ENCODE results near the gene IGFBP4. TPM values are rescaled to one million over a fixed set of nuclear protein-coding genes. Genes with fewer than 3 reads are reported as not detected.

The IGFBP4 gene
- total RNA-seq, 1 donor from 2014 or later = 56.7 TPM

DNA sequence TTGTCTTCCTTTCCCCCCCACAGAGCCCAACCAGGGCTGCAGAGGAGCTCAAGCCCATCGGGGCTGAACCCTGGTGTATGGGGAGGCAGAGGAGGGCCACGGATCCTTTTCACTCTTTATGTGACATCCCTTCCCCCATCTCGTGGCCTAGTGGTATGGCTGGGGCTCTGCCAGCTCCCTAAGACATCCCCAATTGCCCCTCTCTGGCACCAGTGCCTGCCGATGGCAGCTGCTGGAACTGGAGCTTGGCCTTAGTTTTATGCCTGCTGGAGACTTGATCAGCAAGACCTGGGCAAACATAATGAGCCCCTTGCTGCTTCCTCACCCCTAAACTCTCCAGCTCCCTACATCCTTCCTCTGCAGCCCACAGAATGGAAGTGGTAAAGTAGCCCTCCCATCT is 17.5 kb upstream of the IGFBP4 start:
- TF ChIP-seq, protein P1, sequence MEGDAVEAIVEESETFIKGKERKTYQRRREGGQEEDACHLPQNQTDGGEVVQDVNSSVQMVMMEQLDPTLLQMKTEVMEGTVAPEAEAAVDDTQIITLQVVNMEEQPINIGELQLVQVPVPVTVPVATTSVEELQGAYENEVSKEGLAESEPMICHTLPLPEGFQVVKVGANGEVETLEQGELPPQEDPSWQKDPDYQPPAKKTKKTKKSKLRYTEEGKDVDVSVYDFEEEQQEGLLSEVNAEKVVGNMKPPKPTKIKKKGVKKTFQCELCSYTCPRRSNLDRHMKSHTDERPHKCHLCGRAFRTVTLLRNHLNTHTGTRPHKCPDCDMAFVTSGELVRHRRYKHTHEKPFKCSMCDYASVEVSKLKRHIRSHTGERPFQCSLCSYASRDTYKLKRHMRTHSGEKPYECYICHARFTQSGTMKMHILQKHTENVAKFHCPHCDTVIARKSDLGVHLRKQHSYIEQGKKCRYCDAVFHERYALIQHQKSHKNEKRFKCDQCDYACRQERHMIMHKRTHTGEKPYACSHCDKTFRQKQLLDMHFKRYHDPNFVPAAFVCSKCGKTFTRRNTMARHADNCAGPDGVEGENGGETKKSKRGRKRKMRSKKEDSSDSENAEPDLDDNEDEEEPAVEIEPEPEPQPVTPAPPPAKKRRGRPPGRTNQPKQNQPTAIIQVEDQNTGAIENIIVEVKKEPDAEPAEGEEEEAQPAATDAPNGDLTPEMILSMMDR (conservative IDR thresholded peaks at IDR 0.05) = no peak
- no peak for DNase-seq (ENCODE audit: low read depth, low spot score)
- Mint-ChIP-seq H3K4me1 (peaks cover 6% of the 10 kb centered on the region), H3K27me3 (ENCODE audit: low read depth) (no peaks in the 10 kb centered on the region), H3K27ac (ENCODE audit: unreplicated experiment) (peak overlapping the region; percentile 67), H3K4me3 (no peak overlapping the region), H3K9me3 (peaks cover 3% of the 10 kb centered on the region), H3K36me3 (ENCODE audit: low read depth) (no peaks in the 10 kb centered on the region)

DNA sequence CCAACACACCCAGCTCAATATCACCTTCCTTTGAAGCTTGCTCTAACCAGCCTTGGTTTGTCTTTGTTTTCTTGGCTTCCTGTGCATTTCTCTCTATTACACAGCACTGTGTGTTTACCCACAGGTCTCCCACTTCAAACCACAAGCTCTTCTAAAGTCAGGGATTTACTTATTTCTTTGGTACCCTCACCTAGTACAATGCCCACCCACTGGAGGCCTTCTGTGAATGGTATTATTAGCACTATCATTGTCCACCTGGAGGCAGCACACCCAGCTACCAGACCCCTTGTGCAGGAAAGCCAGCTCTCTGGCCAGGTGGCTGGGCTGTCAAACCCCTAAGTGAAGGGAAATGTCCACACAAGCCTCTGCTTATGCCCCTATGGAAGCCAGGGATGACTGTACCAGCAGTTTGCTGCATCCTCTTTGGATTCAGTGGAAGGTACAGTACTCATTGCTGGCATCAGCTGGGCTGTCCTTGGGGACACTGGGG is 16.2 kb upstream of the IGFBP4 start:
- Mint-ChIP-seq H3K36me3 (ENCODE audit: low read depth) (no peaks in the 10 kb centered on the region), H3K27me3 (ENCODE audit: low read depth) (no peaks in the 10 kb centered on the region), H3K27ac (ENCODE audit: unreplicated experiment) (no peak overlapping the region), H3K4me1 (peaks cover 6% of the 10 kb centered on the region), H3K9me3 (peaks cover 3% of the 10 kb centered on the region), H3K4me3 (no peak overlapping the region)
- DNase-seq (ENCODE audit: low read depth, low spot score) = no peak
- TF ChIP-seq, protein P1 (conservative IDR thresholded peaks at IDR 0.05) = no peak

DNA sequence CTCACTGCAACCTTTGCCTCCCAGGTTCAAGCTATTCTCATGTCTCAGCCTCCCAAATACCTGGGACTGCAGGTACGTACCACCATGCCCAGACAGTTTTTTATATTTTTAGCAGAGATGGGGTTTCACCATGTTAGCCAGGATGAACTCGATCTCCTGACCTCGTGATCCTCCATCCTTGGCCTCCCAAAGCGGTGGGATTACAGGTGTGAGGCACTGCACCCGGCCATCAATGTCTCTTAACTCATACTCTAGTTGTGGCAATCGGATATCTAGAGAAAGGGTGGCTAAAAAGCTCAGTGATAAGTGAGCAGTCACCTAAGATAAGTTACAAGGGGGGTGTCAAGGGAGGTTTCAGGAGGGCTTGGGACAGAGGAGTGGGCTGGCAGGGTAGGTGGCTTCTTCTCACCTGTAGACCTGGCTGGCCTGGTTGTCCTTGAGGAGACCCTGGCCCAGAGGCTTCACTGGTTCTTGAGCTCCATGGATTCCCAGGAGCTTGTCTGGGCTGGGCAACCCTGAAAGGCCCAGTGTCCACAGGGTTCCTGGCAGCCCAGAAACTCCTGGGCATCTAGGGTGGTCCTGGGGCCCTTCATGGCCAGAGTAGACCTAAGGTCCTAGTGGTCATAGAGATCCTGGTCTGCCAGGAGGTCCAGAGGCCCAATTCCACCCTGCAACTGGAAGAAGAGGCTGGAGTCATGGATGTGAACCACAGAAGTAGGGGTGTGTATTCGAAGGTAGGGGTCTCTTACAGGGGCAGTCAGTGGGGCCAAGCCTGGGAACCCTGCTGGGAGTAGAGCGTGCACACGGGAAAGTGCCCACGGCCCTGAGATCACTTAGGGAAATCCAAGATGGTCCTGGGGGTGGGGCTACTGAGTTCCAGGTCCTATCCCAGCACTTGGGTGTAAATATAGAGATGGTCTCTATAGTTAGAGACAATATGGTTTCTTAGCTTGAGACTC is 12.7 kb upstream of the IGFBP4 start:
- Mint-ChIP-seq H3K27ac (ENCODE audit: unreplicated experiment) (no peak overlapping the region), H3K4me3 (no peak overlapping the region), H3K36me3 (ENCODE audit: low read depth) (no peaks in the 10 kb centered on the region), H3K4me1 (no peaks in the 10 kb centered on the region), H3K9me3 (peaks cover 3% of the 10 kb centered on the region), H3K27me3 (ENCODE audit: low read depth) (no peaks in the 10 kb centered on the region)
- DNase-seq (ENCODE audit: low read depth, low spot score) = no peak
- TF ChIP-seq, protein P1 (conservative IDR thresholded peaks at IDR 0.05) = no peak

DNA sequence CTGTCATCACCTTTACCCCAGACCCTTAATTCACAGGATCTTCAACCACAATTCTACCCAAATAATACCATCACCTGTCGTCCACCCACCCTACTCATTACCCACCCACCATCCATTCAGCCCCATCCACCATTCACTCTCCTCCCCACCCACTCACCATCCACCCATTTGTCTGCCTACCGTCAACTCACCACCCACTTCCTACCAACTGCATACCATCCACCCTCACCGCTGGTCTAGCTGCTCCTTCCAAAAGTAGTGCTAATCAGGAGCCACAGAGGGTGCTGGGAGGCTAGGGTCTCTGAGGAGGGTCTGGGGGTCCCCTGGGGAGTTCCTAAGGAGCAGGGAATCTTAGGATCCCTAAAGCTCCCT is 12.0 kb upstream of the IGFBP4 start:
- no peaks in the 10 kb centered on the region for H3K4me1 Mint-ChIP-seq
- no peaks in the 10 kb centered on the region for H3K36me3 Mint-ChIP-seq (ENCODE audit: low read depth)
- TF ChIP-seq, protein P1 (conservative IDR thresholded peaks at IDR 0.05) = no peak
- no peak overlapping the region for H3K27ac Mint-ChIP-seq (ENCODE audit: unreplicated experiment)
- H3K27me3 Mint-ChIP-seq (ENCODE audit: low read depth) = no peaks in the 10 kb centered on the region
- DNase-seq (ENCODE audit: low read depth, low spot score) = no peak
- H3K9me3 Mint-ChIP-seq = peaks cover 3% of the 10 kb centered on the region
- no peak overlapping the region for H3K4me3 Mint-ChIP-seq

DNA sequence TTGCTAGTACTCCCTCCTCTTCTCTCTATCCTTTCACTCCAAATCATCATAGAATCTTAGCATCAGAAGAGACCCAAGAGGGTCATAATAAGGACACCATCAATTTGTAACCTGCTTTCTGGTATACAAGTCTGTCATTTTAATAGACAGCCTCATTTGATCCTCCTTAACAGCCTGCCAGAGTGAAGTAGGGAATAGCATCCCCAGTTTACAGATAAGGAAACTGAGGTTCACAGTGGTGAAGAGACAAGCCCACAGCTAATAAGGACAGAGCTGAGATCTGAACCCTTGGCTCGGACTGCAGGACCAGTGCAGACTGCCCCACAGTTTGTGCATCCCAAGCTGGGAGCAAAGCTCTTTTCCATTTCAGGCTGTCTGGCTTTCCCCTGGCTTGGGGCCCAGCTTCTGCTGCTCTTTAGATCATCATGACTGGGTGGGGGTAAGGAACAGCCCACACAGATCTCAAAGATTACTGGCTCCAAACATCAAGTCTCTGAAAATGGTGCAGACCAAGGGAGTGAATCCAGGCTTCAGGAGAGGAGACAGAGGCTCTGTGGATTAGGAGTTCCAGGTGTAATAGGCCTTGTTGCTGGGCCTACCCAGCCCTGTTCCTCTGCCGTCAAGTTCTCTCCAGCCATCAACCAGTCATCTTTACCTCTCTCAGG is 10.3 kb upstream of the IGFBP4 start:
- Mint-ChIP-seq H3K4me1 (no peaks in the 10 kb centered on the region), H3K4me3 (no peak overlapping the region), H3K36me3 (ENCODE audit: low read depth) (no peaks in the 10 kb centered on the region), H3K27ac (ENCODE audit: unreplicated experiment) (no peak overlapping the region), H3K9me3 (peaks cover 1% of the 10 kb centered on the region), H3K27me3 (ENCODE audit: low read depth) (no peaks in the 10 kb centered on the region)
- no peak for DNase-seq (ENCODE audit: low read depth, low spot score)
- TF ChIP-seq, protein P1 (conservative IDR thresholded peaks at IDR 0.05) = no peak

Data from neural crest cell (in vitro differentiated cells).